Activated CD4-positive, alpha-beta T cell treated with anti-CD3 and anti-CD28 coated beads for 36 hours (primary cell): ENCODE results near the gene KRT6C. TPM values are rescaled to one million over a fixed set of nuclear protein-coding genes. Genes with fewer than 3 reads are reported as not detected.
"Not testable (repeated sequence)": the region's sequence is repeated elsewhere in the genome, so short reads cannot be mapped to it uniquely, and the experiment has no call there.

Experiments used
- ATAC-seq: fragments of 200-7000 bp; cut with Tn5 transposase; one replicate; pipeline ENCODE4 v1.10.0; 2021; ENCODE audit warnings: mild to moderate bottlenecking, moderate library complexity
- CTCF ChIA-PET: fragments of 350-600 bp; sonication (Branson Sonifier 250); formaldehyde crosslinking; loops from one replicate; lab custom pipeline; 2021; ENCODE audit warnings: antibody characterized with exemption; lab: Charles Lee
- POLR2A ChIA-PET: fragments of 350-600 bp; sonication (Branson Sonifier 250); formaldehyde crosslinking; loops from one replicate; lab custom pipeline; 2021; ENCODE audit warnings: antibody characterized with exemption, inconsistent platforms; lab: Charles Lee
- DNase-seq: peaks from one replicate; pipeline ENCODE4 v3.0.0-alpha.2; 2020
- H3K27ac Mint-ChIP-seq: one replicate; pipeline ENCODE4 v1.8.0; 2021; ENCODE audit warnings: mixed read lengths
- H3K27me3 Mint-ChIP-seq: one replicate; pipeline ENCODE4 v1.8.0; 2021; ENCODE audit warnings: mixed read lengths
- H3K36me3 Mint-ChIP-seq: one replicate; pipeline ENCODE4 v1.8.0; 2021; ENCODE audit warnings: low read depth, mixed read lengths
- H3K4me1 Mint-ChIP-seq: one replicate; pipeline ENCODE4 v1.8.0; 2021; ENCODE audit warnings: mixed read lengths
- H3K4me3 Mint-ChIP-seq: one replicate; pipeline ENCODE4 v1.8.0; 2021; ENCODE audit warnings: mild to moderate bottlenecking, moderate library complexity, mixed read lengths
- H3K9me3 Mint-ChIP-seq: one replicate; pipeline ENCODE4 v1.8.0; 2021; ENCODE audit warnings: low read depth, mixed read lengths
- intact Hi-C, 2 experiments: fragments of 100-400 bp; cut with DNase I in 1 of 2; cut with micrococcal nuclease in 1 of 2; formaldehyde crosslinking; loops; one replicate each; pipeline versions ENCODE4 v1.14.2 to v1.15.1; 2022 to 2024; cut with DNase I, micrococcal nuclease
- total RNA-seq, 2 experiments: library from RNA; stranded (reverse); gene quantifications; one replicate each; pipeline ENCODE4 v1.2.3, GENCODE V29; 2021

KRT6C gene
- total RNA-seq, 2 experiments from 2014 or later, result not detected

DNA sequence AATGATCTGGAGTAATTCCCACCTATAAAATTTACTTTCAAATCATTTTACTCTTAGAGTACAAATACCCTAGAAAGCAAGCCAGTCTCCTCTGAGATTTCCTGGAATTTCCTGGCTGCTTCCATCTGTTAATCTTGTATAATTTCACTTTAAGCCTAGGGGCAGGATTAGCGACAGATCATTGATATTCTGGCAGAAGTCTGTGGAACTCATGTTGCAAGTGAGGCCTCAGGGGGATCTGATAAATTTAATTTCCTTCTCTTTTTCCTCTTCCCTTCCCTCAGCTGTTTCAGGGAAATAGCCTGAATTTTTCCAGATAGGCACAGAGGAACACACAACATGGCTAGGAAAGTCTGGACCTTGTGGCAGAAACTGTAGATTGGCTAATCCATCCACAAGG is 25.3 kb upstream of the KRT6C start:
- ChIA-PET POLR2A (no interaction called here), CTCF (interaction anchor here (1.2 kb wide), 1 partner anchor 10 kb away, joined by 7 read pairs; no protein-coding TSS in a partner anchor)
- Mint-ChIP-seq H3K27me3 (peaks cover 1% of the 10 kb centered on the region), H3K36me3 (no peaks in the 10 kb centered on the region), H3K9me3 (no peaks in the 10 kb centered on the region), H3K27ac (no peak overlapping the region), H3K4me1 (no peaks in the 10 kb centered on the region), H3K4me3 (no peak overlapping the region)
- DNase-seq (no peak), ATAC-seq (no peak)
- intact Hi-C loops, result no loop called here

DNA sequence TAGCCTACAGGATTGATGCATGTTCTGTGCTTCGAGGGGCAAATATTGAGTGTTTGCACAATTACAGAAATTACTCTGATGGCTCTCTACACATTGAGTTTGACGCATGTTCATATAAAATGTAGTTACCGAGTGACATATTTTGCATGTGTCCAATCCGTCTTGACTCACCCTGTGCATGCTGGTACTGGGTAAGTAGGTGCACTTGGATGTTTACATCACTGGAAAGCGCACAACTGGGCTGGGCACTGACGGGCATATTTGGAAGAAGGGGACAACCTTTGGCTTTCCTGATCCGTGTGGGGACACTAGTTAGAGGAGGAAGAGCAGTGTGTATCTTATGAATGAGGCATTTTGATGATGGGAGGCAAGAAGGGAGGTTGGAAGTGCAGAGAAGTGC is 24.4 kb upstream of the KRT6C start:
- Mint-ChIP-seq H3K4me3 (no peak overlapping the region), H3K27ac (no peak overlapping the region), H3K27me3 (peaks cover 3% of the 10 kb centered on the region), H3K9me3 (no peaks in the 10 kb centered on the region), H3K36me3 (no peaks in the 10 kb centered on the region), H3K4me1 (no peaks in the 10 kb centered on the region)
- ATAC-seq (no peak), DNase-seq (no peak)
- intact Hi-C loops, result no loop called here
- ChIA-PET POLR2A (no interaction called here), CTCF (no interaction called here)

DNA sequence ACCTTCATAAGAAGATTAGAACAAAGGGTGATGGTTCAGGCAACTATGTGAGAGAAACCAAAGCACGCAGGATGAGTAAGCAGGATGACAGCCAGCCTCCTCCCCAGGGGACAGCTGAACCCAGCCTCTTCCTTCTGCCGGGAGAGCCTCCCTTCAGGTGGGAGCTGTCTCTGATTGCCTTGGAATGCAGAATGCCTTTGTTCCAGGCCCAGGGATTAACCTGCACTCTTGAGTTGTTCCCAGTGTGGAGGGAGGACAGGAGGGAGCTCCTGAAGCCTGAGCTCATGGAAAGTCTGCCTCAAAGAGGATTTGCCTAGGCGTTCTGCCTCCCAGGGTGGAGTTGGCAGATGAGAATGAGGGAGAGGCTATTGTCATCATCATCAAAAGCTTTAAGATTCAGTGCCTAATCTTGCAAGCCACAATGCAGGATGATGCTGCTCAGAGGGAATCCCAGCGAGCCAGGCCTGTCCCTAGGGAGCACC is 23.0 kb upstream of the KRT6C start:
- H3K4me1 Mint-ChIP-seq, result no peaks in the 10 kb centered on the region
- no peak for DNase-seq
- H3K36me3 Mint-ChIP-seq, result no peaks in the 10 kb centered on the region
- no peak overlapping the region for H3K27ac Mint-ChIP-seq
- POLR2A ChIA-PET, result no interaction called here
- CTCF ChIA-PET, result interaction anchor here (1.3 kb wide), 1 partner anchor 123 kb away, joined by 3 read pairs; no protein-coding TSS in a partner anchor
- H3K4me3 Mint-ChIP-seq, result no peak overlapping the region
- no peaks in the 10 kb centered on the region for H3K9me3 Mint-ChIP-seq
- H3K27me3 Mint-ChIP-seq, result peaks cover 6% of the 10 kb centered on the region
- no peak for ATAC-seq
- intact Hi-C loops, result no loop called here

DNA sequence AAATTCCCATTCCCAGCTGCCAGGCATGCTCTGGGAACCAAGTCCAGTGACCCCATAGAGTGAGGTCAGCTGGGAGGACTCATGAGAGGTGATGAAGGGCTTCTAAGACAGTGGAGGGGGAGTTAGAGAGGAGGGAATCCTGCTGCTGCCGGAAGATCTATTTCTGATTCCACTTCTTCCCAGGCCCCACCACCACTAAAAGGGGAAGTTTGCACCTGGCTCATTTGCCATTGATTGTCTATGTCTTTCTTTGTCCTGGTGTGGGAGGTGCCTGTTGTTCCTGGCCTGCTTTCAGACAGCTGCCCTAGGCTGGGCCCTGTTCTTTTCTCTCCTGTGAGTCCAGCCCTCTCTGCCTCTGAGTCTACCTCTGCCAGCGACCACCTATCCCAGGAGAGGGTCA is 22.4 kb upstream of the KRT6C start:
- Mint-ChIP-seq H3K9me3 (no peaks in the 10 kb centered on the region), H3K4me1 (no peaks in the 10 kb centered on the region), H3K27me3 (peaks cover 6% of the 10 kb centered on the region), H3K27ac (no peak overlapping the region), H3K36me3 (no peaks in the 10 kb centered on the region), H3K4me3 (no peak overlapping the region)
- DNase-seq, result no peak
- ChIA-PET CTCF (interaction anchor here (1.3 kb wide), 1 partner anchor 123 kb away, joined by 3 read pairs; no protein-coding TSS in a partner anchor), POLR2A (no interaction called here)
- intact Hi-C loops, result no loop called here
- ATAC-seq, result no peak

DNA sequence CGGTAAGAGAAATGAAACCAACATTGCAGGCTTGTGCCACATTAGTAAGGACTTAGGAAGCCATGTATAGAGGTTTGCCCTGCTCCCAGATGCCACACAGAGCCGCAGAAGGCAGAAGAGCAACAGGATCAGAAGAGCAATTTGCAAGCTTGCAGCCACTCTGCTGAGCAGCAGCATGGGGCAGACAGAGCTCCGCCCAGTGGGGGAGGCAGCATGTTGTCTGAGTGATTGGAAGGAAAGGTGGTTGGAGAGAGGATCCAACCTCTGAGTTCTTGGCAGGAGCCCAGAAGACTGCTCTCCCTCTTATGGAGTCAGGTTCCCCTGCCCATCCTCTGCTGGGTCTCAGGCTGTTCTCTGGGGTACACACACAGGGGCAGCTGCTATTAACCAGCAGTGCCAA is 21.8 kb upstream of the KRT6C start:
- no peaks in the 10 kb centered on the region for H3K9me3 Mint-ChIP-seq
- ATAC-seq (no peak), DNase-seq (no peak)
- peaks cover 6% of the 10 kb centered on the region for H3K27me3 Mint-ChIP-seq
- ChIA-PET CTCF (no interaction called here), POLR2A (no interaction called here)
- no peaks in the 10 kb centered on the region for H3K36me3 Mint-ChIP-seq
- intact Hi-C loops, result no loop called here
- H3K27ac Mint-ChIP-seq, result no peak overlapping the region
- H3K4me1 Mint-ChIP-seq, result no peaks in the 10 kb centered on the region
- H3K4me3 Mint-ChIP-seq, result no peak overlapping the region

DNA sequence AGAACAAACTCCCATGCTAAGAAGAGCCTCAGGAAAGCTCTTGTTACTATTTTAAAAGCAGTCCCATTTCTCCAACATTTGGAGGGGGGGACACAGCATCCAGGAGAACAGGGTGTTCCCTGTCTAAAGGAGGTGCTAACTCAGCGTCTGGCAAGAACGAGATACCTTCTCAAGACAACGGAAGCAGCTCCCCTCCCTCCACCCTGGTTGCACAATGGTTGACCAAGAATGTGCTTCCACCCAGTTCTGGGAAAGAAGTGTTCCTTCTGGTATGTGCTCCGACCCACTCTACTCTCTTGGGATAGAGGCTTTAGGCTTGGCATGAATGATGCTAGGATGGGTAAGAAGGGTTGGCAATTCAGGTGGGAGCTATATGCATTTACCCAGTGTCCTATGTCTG is 20.9 kb upstream of the KRT6C start:
- ChIA-PET CTCF (interaction anchor here (1.2 kb wide), 1 partner anchor 151 kb away, joined by 3 read pairs; no protein-coding TSS in a partner anchor), POLR2A (no interaction called here)
- no peak overlapping the region for H3K27ac Mint-ChIP-seq
- no peaks in the 10 kb centered on the region for H3K9me3 Mint-ChIP-seq
- peaks cover 6% of the 10 kb centered on the region for H3K27me3 Mint-ChIP-seq
- H3K4me1 Mint-ChIP-seq, result no peaks in the 10 kb centered on the region
- no peak overlapping the region for H3K4me3 Mint-ChIP-seq
- DNase-seq (no peak), ATAC-seq (no peak)
- intact Hi-C loops, result no loop called here
- no peaks in the 10 kb centered on the region for H3K36me3 Mint-ChIP-seq

DNA sequence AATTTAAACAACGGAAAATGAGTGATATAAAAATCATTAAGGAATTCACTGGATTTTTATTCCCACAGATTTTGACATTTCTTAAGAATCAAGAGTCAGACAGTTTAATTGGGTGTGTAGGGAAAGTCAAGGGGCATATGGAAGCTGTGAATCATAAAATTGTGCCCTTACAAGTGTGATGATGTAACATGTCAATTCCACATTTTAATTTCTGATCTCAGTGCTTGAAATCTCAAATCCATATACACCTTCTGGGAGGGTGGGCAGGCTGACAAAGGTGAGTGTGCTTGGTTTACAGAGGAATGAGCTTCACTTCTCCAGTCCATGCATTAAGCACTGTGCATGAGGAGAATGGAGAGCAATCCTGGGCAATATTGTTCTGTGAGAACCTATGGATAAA is 20.5 kb upstream of the KRT6C start:
- ChIA-PET POLR2A (no interaction called here), CTCF (interaction anchor here (1.2 kb wide), 1 partner anchor 151 kb away, joined by 3 read pairs; no protein-coding TSS in a partner anchor)
- Mint-ChIP-seq H3K4me1 (no peaks in the 10 kb centered on the region), H3K36me3 (no peaks in the 10 kb centered on the region), H3K27me3 (peaks cover 6% of the 10 kb centered on the region), H3K27ac (no peak overlapping the region), H3K9me3 (no peaks in the 10 kb centered on the region), H3K4me3 (no peak overlapping the region)
- ATAC-seq, result no peak
- intact Hi-C loops, result no loop called here
- DNase-seq, result no peak

DNA sequence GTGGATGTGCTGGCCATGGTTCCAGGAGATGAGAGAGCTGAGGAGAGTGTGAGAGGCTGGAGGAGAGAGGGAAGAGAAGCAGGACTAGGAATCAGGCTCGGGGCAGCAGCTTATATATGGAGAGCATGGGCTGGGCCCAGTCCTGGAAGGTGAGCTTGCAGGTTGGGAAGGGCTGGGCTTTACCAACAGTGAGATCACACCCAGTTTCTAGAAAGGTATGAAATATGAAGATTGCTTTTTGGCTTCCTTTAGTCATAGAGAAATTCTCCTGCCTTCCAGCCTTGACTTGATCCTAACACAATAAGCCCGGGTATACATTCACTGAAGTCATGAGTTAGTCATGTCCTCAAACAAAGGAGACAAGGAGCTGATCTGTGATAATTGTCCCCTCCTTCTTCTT is 19.6 kb upstream of the KRT6C start, which contains the start of gene KRT6A:
Gene KRT6A, minus strand, starts transcription at position 86 of the 400 bp plus-strand sequence. Its CDS starts 69 bp downstream, at position 17.
- no peaks in the 10 kb centered on the region for H3K9me3 Mint-ChIP-seq
- H3K4me1 Mint-ChIP-seq, result no peaks in the 10 kb centered on the region
- H3K27me3 Mint-ChIP-seq, result peaks cover 6% of the 10 kb centered on the region
- intact Hi-C loops, result no loop called here
- ChIA-PET POLR2A (no interaction called here), CTCF (interaction anchor here (1.2 kb wide), 1 partner anchor 15 kb away, joined by 4 read pairs; no protein-coding TSS in a partner anchor)
- DNase-seq, result no peak
- no peak within 1 kb of the TSS for H3K27ac Mint-ChIP-seq
- no peaks in the 10 kb centered on the region for H3K36me3 Mint-ChIP-seq
- no peak within 1 kb of the TSS for H3K4me3 Mint-ChIP-seq
- ATAC-seq, result no peak

DNA sequence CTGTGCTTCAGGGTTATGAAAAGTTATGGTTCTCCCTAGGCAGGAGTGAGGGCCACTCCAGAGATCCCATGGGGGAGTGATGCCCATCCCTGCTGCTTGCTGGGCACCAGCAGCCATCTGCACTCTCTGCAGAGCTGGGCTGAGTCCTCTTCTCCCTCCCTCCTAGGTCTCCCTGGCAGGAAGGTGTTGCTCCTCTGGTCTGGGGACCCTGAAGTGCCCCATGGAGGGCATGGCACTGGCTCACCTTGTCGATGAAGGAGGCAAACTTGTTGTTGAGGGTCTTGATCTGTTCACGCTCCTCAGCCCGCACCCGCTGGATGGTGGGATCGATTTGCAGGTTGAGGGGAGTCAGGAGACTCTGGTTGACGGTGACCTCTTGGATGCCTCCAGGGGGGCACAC is 18.8 kb upstream of the KRT6C start:
- POLR2A ChIA-PET, H3K27ac Mint-ChIP-seq, H3K27me3 Mint-ChIP-seq, H3K4me3 Mint-ChIP-seq, DNase-seq, CTCF ChIA-PET, H3K36me3 Mint-ChIP-seq, H3K9me3 Mint-ChIP-seq, intact Hi-C loops, ATAC-seq, H3K4me1 Mint-ChIP-seq: not testable (repeated sequence)

DNA sequence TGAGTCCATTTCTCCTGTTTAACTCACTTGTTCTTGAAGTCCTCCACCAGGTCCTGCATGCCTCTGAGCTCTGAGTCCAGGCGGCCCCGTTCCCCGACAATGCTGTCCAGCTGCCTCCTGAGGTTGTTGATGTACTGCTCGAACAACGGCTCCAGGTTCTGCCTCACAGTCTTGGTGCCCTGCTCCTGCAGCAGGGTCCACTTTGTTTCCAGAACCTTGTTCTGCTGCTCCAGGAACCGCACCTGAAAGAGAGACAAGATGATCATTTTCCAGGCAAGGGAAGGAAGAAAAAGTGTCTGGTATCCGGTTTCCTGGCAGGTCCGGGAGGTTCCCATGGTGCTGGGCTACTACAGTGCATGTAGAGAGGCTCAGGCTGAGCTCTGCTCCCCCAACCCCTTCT is 17.9 kb upstream of the KRT6C start:
- H3K4me3 Mint-ChIP-seq, H3K9me3 Mint-ChIP-seq, CTCF ChIA-PET, DNase-seq, POLR2A ChIA-PET, intact Hi-C loops, H3K4me1 Mint-ChIP-seq, H3K36me3 Mint-ChIP-seq, H3K27ac Mint-ChIP-seq, ATAC-seq: not testable (repeated sequence)
- H3K27me3 Mint-ChIP-seq, result peaks cover 11% of the 10 kb centered on the region

DNA sequence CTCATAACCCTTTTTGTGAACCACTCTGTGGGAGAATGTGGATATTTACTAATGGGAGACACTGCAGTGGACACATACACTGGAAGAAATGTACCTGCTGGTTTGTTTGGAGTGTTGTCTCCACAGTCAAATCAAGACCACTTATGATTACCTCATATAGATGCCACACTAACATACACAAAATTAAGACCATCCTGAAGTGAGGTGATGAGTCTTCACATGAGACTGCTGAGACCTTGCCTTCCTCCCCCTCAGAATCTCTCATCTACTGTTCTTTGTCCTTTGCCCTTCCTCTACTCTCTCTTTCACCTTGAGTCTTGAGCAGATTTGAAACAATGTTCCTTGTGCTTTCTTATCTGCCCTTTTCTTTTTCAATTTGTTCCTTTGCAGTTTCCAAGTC is 15.1 kb upstream of the KRT6C start:
- Mint-ChIP-seq H3K4me3 (no peak overlapping the region), H3K36me3 (no peaks in the 10 kb centered on the region), H3K9me3 (peaks cover 12% of the 10 kb centered on the region), H3K27me3 (peaks cover 27% of the 10 kb centered on the region), H3K27ac (no peak overlapping the region), H3K4me1 (no peaks in the 10 kb centered on the region)
- ChIA-PET CTCF (interaction anchor here (0.7 to 1.0 kb wide), 2 partner anchors 11 to 389 kb away, joined by 3 to 7 read pairs; no protein-coding TSS in a partner anchor), POLR2A (no interaction called here)
- intact Hi-C loops, result no loop called here
- ATAC-seq, result no peak
- DNase-seq, result no peak

DNA sequence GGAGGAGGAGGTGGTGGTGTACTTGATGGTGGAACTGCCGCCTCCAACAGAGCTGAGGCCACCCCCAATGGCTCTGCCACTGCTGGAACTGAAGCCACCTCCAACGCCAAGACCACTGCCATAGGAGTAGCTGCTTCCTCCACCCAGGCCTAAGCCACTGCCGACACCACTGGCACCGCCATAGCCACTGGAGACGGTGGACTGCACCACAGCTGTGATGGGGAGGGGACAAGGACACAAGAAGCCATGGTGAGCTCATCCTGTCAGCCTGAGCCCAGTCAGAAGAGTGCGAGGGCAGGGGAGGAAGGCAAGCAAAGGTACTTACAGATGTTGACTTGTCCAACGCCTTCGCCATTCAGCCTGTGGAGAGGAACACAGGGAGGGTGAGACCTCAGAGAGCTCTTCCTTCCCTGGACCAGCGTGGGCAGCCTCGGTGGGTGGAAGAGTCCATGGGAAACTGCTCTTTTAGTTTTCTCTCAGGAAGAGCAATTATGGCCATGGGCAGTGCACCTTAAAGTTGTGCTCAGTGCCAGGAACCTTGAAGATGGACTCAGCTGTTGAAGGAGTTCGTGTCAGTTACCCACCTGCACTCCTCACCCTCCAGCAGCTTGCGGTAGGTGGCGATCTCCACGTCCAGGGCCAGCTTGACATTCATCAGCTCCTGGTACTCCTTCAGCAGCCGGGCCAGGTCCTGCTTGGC is 14.3 kb upstream of the KRT6C start:
- H3K4me1 Mint-ChIP-seq, DNase-seq, H3K4me3 Mint-ChIP-seq, POLR2A ChIA-PET, H3K27ac Mint-ChIP-seq, H3K36me3 Mint-ChIP-seq, intact Hi-C loops, ATAC-seq: not testable (repeated sequence)
- H3K9me3 Mint-ChIP-seq, result peaks cover 12% of the 10 kb centered on the region
- H3K27me3 Mint-ChIP-seq, result peaks cover 31% of the 10 kb centered on the region
- CTCF ChIA-PET, result interaction anchor here (1.0 kb wide), 1 partner anchor 12 kb away, joined by 7 read pairs; no protein-coding TSS in a partner anchor
